Ureter (tissue), 1 donor: ENCODE measurements around the gene HAPLN2. TPM values are rescaled to one million over a fixed set of nuclear protein-coding genes. Genes with fewer than 3 reads are reported as not detected.

ENCODE experiments used
- DNase-seq: peaks from one replicate; pipeline ENCODE4 v3.0.0-alpha.2; 2020; ENCODE audit warnings: low spot score
- total RNA-seq: library from RNA; stranded (reverse); gene quantifications from one replicate; pipeline ENCODE4 v1.2.4, GENCODE V29; 2023
- donor health status: DM: yes; HTN: yes; CAD: no.

HAPLN2 gene
- total RNA-seq, 1 donor from 2014 or later, result 5.6 TPM

DNA sequence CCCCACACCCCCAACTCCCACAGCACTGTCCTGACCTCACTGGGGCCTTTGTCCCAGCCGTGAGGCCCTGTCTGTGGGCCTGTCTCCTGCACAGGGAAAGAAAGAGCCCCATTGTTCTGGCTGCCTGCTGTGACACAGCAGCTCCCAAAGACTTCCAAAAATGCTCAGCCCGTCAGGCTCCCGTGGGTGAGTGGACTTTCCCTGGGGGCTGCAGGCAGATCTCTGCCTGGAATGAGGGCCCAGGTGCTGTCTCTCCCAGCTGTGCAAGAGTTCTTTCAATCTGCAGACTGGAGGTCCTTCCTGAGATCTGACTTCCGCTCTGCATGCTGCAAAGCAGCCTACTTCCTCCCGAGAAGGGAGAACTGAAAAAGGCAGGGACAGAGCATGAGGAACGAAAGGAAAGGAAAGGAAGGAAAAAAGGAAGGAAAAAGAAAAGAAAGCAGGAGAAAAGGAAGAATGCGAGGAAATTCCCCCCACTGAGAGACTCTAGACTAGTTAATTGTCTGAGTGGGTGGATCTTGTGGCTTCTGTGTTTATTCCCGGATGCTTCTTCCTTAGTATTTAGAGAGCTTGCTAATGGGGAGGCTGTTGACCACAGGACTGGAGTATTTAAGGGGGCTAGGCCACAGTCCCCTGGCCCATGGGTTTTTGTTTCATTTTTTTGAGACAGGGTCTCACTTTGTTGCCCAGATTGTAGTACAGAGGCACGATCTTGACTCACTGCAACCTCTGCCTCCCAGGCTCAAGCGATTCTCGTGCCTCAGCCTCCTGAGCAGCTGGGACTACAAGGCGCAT, 43.0 kb downstream of the HAPLN2 start:
- DNase-seq, result no peak

DNA sequence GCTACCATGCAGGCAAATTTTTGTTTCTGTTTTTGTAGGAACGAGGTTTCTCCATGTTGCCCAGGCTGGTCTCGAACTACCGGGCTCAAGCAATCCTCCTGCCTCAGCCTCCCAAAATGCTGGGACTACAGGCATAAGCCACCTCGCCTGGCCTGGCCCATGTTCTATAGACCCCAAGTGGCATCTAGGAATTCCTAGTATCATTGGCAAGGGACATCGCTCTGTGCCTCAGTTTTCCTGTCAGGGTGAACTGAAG, 43.5 kb downstream of the HAPLN2 start:
- DNase-seq, result no peak

DNA sequence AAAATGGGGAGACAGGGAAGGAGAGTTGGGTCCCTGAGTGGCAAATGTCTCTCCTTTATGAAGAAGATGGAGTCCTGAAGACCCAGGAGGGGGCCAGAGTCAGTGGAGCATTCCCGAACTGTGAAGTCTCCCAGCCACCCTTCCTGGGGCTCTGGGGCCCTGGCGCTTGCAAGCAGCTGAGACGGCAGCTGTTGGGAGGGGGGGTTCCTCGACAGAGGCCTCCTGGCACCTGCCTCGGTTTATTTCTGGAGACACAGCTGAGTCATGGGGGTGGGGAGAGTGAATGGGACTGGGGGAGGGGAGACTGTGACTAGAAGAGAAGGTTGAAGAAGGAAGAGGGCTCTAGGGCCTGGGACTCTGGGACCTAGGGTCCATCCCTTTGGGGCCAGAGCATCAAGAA, 44.0 kb downstream of the HAPLN2 start:
- DNase-seq, result no peak

DNA sequence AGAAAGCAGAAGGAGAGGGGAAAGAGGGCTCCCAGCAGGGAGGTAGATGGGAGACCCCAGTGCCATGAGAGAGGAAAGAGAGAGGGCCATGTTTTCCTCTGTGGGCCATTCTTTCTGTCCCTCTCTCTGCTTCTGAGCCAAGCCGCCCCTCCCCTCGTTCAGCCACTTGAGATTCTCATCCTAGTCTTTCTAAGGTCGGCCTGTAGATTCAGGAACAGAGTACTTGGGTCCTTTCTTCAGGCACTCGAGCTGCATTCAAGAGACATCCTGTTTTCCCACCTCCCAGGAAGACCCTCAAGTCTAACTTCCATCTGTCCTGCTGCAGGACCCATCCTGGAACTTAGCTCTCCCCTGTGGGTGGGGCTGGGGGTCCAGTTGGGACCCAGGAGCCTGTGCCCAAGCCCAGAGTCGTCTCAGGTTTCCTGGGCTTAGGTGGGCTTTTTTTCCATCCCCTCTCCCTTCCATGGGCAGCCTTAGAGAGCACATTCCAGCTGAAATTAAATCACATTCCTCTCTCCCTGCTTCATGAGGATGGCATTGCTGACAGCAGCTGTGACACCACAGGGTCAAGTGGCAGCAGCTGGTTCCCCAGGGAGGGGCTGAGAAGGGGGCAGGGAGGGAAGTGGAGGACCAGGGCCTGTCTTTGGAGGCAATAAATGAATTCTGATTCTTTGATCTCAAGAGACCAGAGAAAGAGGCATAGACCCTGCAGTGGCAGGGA, 45.0 kb downstream of the HAPLN2 start:
- DNase-seq, result no peak

DNA sequence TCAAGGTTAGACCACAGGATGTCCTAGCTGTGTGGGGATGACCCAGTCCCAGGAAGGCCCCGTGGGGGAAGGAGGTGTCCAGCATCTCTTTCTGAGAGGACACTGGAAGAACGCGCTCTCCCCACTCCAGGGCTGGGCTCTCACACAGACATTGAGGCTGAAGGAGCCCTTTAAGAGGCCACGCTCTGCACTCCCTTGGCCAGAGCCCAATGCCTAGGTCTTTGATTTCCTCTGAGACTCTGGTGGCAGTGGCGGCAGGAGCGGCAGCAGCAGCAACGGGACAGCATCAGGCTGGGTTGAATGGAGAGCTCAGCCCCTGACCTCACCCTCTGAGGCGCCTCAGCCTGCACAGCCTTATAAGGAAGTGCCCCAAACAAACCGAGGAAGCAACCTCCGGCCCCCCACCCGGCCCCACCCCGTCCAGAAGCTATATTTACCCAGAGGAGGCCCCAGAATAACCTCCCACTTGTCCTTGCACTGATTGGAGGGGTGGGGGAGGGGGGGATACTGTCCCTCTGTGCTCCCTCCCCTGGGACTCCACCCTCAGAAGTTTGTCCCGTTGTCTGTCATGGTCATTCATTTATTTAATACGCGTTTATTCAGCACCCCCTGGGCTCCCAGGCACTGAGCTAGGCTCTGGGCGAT, 45.7 kb downstream of the HAPLN2 start:
- no peak for DNase-seq

DNA sequence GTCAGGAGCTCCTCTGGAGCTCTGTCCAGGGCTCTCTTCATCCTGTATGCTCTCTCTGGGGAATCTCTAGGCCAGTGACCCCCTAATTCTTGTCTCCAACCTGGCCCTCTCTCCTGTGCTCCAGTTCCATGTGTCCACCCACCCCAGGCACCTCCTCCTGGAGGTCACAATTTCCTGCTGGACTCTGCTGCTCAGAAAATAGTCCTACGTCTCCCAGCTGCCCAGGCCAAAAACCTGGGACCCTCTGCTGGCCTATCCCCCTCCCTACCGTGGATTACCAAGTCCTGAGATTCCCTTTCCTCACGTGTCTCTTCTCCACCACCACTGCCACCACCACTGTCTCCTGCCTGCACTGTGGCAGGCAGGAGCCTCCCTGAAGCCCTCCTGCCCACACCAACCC, 46.3 kb downstream of the HAPLN2 start:
- no peak for DNase-seq

DNA sequence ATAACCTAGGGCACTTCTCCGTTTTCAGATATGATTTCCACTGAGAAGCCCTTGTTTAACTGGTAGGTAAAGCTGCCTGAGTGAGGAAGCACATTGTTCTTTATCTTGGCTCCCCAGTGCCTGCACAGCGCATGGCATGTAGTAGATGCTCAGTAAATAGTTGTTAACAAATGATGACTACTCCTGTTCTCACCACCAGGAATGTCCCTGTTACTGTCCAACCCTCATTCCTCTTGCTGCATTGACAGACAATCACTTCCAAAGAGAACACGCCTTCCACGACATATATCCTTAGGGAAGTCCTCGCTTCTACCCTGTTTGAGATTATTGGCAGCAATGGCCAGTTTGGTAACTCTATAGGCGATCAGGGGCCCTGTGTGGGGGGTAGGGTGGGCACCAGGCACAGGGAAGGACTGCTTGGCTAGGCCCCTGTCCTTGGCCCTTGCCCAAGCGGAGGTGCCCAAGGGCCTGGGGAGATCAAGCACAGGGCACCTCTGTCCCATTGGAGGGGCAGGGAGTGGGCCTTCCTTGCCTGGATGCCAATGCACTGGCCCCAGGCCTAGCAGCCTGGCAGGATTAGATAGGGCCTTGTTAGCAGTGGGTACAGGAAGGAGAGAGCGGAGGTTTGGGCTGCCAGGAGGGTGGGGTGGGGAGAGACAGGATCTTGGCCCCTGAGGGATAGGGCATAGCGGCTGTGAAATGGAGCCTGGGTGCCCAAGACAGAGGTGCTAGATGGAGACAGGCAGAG, 47.8 kb downstream of the HAPLN2 start:
- no peak for DNase-seq

DNA sequence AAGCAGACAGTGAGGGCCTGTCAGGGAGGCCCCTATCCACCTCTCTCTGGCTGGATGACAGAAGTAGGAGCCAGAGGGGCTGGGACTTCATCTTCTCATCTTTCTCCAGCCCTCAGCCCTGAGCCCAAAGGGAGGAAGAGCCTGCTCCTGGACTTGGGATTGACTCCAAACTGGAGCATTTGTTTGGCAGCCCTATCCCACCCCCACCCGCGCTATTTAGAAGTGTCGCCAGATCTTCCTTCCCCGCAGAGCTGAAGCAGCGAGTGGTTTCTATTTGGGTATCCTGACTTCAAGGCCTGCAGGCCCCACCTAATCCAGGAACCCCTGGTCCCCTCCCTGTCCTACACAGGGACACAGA, 48.4 kb downstream of the HAPLN2 start:
- no peak for DNase-seq

DNA sequence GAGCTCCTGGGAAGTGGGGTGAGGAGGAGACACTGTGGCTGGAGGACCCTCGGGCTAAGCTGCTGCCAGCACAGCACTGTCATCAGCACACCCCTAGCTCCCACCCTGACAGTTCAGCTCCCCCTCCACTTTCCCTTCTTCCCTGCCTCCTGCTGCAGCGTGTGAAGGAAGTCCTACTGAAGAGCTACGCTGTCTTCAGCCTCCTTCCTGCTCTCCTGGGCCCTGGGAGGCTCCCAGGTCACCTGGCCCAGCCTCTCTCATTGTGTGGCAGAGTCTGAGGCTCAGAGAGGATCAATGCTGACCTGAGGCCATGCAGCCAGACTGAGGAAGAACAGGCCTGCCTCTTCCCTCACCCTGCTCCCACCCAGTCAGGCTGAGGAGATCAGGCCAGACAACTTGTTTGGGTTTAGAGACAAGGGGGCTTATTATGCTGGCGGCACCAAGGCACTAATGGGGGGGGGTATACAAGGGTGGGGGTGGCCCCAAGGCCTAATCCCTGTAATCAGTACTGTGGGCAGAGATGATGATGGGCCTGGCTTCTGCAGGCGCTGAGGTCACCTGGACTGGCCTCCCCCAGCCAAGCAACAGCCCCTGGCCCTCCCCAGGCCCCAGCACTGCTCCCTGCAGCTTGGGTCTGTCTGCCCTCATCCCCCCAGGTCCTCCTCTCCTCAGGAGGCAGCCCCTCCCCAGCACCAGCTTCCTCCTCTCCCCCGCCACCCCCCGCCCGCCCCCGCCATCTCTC, 48.9 kb downstream of the HAPLN2 start:
- no peak for DNase-seq

DNA sequence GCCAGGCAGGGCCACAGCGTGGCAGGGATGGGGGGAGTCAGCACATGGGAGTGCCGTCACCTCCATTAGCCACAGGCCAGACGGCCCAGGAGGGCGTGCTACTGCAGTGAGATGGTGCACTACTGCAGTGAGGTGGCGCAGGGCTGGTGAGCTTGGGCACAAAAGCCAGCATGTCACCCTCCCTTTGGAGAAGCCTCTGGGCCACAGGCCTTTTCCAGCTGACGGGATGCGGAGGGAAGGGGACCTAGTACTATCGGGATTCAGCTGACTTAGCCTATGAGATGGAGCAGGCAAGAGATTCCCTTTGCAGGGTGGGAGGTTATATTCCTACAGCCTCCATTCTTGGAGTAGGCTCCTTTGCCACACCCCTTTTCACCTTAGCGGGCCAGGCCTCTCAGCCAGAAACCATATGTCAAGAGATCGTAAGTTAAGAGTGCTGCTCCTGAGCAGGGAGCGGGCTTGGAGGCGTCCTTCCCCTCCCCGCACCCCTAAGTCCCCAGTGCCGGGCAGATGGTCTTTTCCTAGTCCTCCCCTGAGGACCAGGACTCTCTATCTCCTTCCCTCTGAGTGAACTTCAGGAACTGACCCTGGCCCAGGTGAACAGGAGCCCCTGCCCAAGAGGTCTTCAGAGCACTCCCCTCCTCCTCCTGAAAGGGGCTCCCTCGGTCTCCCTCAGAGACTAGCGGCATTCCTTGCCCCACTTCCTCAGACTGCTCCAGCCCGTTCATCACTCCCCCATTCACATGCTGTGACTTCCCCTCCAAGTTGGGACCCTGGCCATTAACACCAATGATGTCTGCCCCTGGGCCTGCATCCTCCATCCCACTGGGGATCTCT, 49.8 kb downstream of the HAPLN2 start:
- DNase-seq, result no peak

DNA sequence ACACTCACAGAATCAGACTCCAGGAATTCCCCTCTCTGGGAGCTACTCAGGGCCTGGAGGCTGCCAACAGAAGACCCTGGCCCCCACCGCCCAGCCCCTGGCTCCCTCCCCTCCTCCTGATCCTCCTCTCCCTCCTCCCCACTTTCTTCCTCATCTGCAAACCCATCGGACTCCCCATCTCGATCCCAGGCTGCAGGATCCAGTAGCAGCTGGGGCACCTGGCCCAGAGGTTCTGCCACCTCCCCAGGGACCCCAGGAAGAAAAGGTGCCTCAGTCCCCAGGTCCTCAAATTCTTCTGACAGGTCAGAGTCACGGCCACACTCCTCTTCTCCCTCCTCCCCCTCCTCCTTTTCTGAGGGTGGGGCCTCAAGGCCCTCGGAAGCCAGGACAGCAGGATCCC, 50.6 kb downstream of the HAPLN2 start:
- DNase-seq, result no peak

DNA sequence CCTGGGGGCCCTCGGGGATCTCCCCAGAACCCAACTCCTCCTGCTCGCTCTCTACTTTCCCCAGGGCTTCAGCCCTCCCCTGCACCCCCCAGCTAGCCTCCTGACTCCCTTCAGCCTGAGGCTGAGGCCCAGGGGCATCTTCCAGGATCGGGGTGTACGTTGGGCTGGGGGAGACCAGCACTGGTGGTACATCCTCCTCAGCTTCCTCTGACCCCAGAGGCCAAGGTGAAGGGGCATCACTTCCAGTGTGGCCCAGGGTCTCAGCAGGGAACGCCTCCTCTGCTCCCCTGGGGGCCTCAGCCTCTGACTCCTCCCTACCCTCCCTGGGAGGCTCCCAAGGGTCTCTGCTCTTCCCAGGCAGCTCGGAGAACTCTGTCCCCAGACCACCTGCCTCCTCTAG, 51.1 kb downstream of the HAPLN2 start:
- DNase-seq, result no peak

DNA sequence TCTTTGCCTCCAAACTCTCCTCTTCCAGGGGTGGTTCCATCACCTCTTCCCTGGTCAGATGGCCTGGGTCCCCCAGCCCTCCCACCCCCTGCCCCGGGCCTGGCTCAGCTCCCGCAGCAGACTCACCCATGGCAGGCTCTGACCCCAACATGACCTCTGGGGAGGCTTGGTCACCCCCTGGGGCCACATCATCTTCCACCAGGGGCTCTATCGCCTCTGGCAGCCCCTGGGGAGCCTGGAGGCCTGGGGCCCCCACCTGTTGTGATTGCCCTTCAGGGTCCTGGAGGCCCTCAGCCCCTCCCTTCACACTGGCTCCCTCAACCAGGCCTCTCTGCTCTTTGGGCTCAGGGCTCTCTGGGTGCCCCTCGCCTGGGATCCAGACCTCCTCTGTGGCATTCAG, 51.6 kb downstream of the HAPLN2 start:
- no peak for DNase-seq

DNA sequence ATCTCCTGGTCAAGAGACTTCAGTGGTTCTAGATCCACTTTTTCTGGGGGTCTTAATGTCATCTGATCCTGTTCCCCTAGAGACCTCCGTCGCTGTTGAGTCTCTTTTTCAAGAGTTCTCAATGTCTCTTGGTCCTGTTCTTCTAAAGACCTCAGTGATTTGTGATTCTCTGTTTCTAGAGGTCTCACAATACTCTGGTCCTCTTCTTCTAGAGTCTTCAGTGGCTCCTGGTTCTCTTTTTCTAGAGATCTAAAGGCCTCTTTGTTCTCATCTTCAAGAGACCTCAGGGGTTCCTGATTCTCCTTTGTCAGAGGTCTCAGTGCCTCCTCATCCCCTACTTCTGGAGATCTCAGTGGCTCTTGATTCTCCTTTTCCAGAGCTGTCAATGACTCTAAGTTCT, 52.6 kb downstream of the HAPLN2 start:
- DNase-seq, result no peak

DNA sequence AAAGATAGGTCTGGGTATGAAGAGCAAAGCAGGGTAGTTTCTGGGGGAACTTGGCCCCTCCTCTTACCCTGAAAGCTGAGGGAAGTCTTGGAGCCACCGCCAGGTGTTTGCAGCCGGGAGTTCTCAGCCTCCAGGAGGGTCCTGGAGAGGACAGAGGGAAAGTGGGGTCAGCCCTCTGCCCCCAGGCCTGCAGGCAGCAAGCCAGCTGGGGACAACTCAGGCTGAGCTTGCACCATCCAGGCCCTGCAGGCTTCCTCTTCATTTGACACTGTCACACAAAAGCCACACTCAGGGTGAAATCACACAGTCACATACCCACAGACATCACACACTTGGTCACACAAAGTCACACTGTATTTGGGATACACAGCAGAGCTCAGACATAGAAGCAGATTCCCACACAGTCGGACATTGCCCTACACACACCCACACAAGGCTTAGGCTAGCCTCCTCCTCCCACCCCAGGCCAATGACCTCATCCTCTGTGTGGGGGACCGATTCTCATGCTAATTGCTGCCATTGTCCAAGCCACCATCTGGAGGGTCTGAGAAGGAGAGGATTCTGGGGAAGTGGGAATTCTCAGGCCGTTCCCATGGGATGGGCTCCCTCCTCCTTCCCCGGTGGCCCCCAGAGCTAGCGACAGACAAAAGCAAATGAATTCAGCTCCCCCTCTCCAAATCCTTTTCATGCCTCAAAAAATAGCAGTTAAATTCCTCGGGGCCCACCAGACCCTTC, 54.3 kb downstream of the HAPLN2 start:
- no peak for DNase-seq

Other genes with a start within 250 kb of the HAPLN2 start
- gene MEF2D, start 118.6 kb upstream of the HAPLN2 start, total RNA-seq, result 55.3 TPM
- gene IQGAP3, start 46.9 kb upstream of the HAPLN2 start, total RNA-seq, result 0.68 TPM
- not detected for gene TTC24, start 39.7 kb upstream of the HAPLN2 start, total RNA-seq
- 119 TPM for gene NAXE, start 27.6 kb upstream of the HAPLN2 start, total RNA-seq
- gene GPATCH4, start 17.9 kb upstream of the HAPLN2 start, total RNA-seq, result 42.5 TPM
- gene BCAN, start 22.7 kb downstream of the HAPLN2 start, total RNA-seq, result 1.1 TPM
- gene NES, start 58.0 kb downstream of the HAPLN2 start, total RNA-seq, result 42.4 TPM
- gene CRABP2, start 86.2 kb downstream of the HAPLN2 start, total RNA-seq, result 229 TPM
- gene METTL25B, start 109.1 kb downstream of the HAPLN2 start, total RNA-seq, result 49.5 TPM
- gene ISG20L2, start 109.4 kb downstream of the HAPLN2 start, total RNA-seq, result 42.7 TPM
- 91.6 TPM for gene MRPL24, start 121.7 kb downstream of the HAPLN2 start, total RNA-seq
- 151 TPM for gene HDGF, start 132.3 kb downstream of the HAPLN2 start, total RNA-seq
- 70.9 TPM for gene PRCC, start 148.1 kb downstream of the HAPLN2 start, total RNA-seq
- 6.7 TPM for gene SH2D2A, start 197.4 kb downstream of the HAPLN2 start, total RNA-seq
- gene INSRR, start 239.7 kb downstream of the HAPLN2 start, total RNA-seq, result 0.13 TPM
- gene NTRK1, start 241.4 kb downstream of the HAPLN2 start, total RNA-seq, result 1.7 TPM